Spleen (tissue), 7 donors: ENCODE data around the gene CPED1.

Experiments used
- POLR2A ChIP-seq, 3 donors: fragments of 450-650 bp; IDR thresholded peaks; one replicate each; pipeline ENCODE4 v1.5.1; 2017; ENCODE audit warnings: antibody characterized with exemption in 3 of 3, mild to moderate bottlenecking in 1 of 3
- POLR2AphosphoS5 ChIP-seq, 3 donors: sonication (generic); formaldehyde crosslinking; IDR thresholded peaks; one replicate each; pipeline ENCODE4 v1.5.1; 2017; ENCODE audit warnings: antibody characterized with exemption in 3 of 3
- TF ChIP-seq, protein P1 (sequence below), 11 experiments: fragments of 200-600 bp in 7 of 11; fragments of 450-650 bp in 4 of 11; sonication (generic) in 4 of 11; IDR thresholded peaks in 8 of 11; conservative IDR thresholded peaks in 3 of 11; 1 replicate in 7 of 11; 2 replicates in 4 of 11; pipeline versions ENCODE4 v1.4.0 to v1.8.0; 2016 to 2021; ENCODE audit warnings: antibody characterized with exemption in 11 of 11, inconsistent platforms in 4 of 11, mild to moderate bottlenecking in 1 of 11
- donor health status: DM: no; HTN: no; CAD: no; lungs with moderate emphysema.
- donor health status: DM: no; HTN: no; CAD: no.
- donor health status: DM: no; HTN: no; CAD: no.

DNA sequence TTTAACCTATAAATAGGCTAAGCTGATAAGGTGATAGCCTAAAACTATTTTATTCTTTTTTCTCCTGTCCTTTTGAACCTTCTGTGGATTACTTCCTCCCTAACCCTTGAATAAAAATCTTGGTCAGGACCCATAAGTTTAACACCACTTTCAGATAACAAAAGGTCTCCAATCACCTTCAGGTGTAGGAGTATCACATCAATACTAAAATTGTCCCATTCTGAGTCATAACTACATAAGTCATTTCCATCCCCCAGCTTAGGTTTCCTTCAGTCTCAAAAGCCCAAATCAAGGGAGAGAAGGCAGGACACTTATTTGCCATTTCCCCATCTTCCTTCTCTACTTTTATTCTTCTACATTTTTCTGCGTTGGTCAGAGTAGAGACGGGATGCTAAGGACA, 283.4 kb downstream of the CPED1 start:
- TF ChIP-seq, protein P1, sequence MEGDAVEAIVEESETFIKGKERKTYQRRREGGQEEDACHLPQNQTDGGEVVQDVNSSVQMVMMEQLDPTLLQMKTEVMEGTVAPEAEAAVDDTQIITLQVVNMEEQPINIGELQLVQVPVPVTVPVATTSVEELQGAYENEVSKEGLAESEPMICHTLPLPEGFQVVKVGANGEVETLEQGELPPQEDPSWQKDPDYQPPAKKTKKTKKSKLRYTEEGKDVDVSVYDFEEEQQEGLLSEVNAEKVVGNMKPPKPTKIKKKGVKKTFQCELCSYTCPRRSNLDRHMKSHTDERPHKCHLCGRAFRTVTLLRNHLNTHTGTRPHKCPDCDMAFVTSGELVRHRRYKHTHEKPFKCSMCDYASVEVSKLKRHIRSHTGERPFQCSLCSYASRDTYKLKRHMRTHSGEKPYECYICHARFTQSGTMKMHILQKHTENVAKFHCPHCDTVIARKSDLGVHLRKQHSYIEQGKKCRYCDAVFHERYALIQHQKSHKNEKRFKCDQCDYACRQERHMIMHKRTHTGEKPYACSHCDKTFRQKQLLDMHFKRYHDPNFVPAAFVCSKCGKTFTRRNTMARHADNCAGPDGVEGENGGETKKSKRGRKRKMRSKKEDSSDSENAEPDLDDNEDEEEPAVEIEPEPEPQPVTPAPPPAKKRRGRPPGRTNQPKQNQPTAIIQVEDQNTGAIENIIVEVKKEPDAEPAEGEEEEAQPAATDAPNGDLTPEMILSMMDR (IDR thresholded peaks at IDR 0.05 in 8 of 11, conservative IDR thresholded peaks at IDR 0.05 in 3 of 11), result no peak
- no peak for TF ChIP-seq POLR2A (IDR thresholded peaks at IDR 0.05)
- no peak for TF ChIP-seq POLR2AphosphoS5 (IDR thresholded peaks at IDR 0.05)
